T follicular helper cell (primary cell): ENCODE results near the gene GJB5.
"Not testable (repeated sequence)": the region's sequence is repeated elsewhere in the genome, so short reads cannot be mapped to it uniquely, and the experiment has no call there.

Experiments
- DNase-seq: peaks from one replicate; pipeline ENCODE4 v3.0.0-alpha.2; 2020; ENCODE audit warnings: low read depth

The GJB5 gene

DNA sequence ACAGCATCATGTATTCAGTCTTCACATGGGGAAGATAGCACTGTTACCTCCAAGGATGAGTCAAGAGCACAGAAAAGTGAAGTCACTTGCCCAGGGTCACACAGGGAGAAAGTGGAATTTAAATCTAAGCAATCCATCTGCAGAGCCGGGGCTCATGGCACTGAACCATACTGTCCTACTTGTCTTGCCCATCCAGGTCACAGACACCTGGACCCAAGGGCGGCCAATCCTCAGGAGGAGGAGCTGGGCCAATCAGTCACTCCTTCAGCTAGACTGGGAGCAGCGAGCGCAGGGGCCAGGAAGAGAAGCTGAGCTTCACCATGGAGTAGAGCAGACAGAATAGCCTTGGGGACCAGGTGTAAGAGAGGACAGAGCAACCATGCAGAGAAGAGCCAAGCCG lies 9.2 kb upstream of the GJB5 start:
- no peak for DNase-seq

DNA sequence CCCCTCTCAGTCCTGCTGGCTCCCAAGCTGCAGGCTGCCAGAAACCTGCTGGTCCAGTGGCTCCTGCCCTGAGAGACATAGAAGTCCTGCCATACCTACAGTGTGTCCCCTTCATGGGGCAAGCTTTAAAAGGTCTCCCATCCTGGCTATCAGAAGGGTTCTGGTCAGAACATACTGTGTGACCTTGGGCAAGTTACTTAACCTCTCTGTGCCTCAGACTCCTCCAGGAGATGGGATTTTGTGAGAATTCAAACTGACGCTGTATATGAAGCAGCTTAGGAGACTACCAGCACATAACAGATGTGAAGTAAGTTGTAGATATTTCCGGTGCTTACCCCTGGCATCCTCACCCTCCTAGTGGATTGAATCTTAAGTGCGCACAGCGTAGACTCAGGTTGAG lies 8.7 kb upstream of the GJB5 start:
- DNase-seq, result no peak

DNA sequence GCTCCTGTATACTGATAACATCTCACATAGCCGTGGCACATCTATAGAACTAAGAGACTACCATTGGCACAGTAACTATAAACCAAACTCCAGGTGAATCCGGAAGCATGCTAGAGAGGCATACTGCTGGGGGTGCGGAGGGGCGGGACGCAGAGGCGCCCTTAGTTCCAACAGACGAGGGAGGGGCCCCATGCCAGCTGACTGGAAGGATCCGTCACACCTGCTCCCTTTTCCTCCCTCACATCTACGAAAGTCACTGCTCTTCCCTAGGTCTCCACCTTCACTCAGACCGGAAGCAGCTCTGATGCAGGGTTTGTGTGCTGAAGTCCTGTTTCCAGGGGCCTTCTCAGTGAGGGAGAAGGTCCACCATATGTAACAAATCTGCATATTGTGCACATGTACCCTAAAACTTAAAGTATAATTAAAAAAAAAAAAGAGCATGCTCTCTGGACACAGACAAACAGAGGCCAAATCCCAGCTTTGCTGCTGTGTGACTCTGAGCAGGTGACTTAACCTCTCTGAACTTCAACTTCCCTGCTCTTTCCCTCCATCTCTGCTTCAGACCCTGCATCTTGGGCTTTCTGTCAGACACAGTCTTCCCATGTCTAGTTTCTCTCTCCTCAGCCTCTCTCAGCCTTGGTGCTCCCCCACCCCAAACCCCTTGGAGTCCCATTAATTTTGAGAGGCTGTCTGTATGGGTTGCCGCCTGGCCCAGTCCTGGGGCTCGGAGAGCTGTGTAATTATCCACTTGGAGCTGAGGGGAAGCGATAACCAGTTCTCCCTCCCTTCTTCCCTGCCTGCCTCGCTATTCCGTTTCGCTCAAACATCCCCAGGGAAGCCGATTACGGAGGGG lies 7.8 kb upstream of the GJB5 start:
- DNase-seq, result no peak

DNA sequence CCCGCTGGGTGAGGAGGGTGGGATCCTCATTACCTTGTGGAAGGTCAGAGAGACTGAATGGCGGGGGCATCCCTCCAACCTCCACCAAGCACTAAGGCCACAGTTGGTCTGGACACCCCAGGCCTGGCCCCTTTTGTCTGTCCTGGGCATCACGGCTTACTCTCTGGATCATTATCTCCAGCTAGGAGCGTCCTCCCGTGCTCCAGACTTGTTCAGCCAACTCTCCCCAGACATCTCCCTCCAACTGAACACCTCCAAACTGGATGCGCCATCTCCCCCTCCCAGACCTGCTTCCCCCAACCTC lies 7.3 kb upstream of the GJB5 start:
- no peak for DNase-seq

DNA sequence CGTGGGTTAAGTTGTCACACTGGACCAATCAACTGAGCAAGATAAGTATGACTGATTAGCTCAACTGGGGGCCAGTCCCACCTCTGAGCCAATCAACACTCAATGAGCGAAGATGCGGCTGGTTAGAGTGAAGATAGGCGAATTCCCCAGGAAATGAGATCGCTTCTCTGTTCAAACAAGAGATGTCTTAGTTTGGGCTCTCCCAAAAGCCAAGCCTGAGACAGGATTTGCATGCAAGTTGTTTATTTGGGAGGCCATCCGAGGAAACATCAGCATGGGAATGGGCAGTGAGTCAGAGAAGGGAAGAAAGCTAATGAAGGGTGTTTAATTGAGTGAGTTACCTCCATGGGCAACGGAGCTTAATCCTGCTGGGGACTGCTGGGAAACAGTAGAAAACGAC lies 4.9 kb upstream of the GJB5 start:
- DNase-seq, result no peak

DNA sequence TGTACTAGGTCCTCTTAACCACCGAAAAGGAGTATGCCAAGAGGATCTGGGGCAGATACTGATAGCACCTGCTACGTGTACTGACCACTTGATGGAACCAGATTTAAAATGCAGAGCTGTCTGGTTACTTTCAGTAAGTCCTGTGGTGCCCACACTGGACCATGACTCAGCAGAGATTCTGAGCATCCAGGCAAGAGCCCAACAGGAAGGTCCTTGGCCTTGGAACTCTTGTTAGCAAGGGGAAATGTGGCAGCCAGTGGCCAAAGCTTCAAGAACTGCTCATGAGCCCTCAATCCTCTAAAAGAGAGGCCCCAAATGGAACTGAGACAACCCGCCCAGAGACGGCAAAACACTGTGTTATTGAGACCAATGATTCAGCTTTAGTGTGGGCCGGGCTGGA lies 4.2 kb upstream of the GJB5 start:
- DNase-seq, result no peak

DNA sequence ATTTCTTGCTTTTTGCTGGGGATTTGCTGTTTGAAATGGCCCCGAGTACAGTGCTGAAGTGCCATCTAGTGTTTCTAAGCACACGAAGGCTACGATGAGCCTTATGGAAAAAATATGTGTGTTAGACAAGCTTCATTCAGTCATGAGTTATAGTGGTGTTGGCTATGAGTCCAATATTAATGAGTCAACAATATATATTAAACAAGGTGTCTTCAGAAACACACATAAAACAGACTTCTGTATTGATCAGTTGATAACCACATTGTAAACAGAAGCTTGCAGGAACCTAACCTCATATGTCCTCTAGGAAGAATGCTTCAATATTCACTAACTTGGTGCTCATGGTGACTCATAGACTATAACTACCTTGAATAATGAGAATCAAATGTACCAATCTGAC lies 1.7 kb upstream of the GJB5 start:
- no peak for DNase-seq

DNA sequence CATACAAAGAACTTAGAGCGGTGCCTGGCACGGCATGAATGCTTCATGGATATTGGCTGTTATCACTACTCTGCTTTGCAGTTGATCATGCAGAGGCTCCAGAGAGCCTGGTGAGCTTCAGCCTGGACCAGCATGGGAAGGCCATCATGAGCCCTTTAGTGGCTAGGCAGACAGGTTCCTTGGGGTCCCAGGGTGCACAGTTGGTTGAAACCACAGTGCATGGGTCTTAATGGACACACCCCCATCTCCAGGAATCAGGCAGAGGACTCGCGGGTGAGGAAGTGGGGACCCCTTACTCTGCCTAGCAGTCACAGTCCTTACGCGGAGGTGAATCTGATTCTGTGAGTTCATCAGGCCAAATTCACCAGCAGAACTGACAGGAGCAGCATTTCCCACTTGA lies 1.1 kb downstream of the GJB5 start:
- DNase-seq, result no peak

DNA sequence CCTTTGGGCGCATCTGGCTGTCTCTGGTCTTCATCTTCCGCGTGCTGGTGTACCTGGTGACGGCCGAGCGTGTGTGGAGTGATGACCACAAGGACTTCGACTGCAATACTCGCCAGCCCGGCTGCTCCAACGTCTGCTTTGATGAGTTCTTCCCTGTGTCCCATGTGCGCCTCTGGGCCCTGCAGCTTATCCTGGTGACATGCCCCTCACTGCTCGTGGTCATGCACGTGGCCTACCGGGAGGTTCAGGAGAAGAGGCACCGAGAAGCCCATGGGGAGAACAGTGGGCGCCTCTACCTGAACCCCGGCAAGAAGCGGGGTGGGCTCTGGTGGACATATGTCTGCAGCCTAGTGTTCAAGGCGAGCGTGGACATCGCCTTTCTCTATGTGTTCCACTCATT lies 2.5 kb downstream of the GJB5 start:
- no peak for DNase-seq

DNA sequence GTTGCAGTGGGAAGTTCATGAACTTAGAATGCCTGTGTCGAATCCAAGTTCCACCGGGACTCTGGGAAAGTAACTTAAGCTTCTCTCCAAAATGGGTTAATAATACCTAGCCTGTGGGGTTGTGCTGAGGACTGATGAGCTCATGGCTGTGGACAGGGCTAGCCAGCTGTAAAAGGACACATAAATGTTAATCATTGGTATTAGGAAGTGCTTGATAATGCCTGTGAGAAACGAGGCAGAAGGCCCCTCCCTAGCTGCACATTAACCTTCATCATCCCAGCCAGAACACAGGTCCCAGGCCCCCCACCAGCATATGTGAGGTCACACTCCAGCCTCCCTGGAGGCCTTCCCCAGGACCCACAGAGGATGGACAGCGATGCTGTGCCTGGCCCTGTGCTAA lies 3.9 kb downstream of the GJB5 start:
- no peak for DNase-seq

DNA sequence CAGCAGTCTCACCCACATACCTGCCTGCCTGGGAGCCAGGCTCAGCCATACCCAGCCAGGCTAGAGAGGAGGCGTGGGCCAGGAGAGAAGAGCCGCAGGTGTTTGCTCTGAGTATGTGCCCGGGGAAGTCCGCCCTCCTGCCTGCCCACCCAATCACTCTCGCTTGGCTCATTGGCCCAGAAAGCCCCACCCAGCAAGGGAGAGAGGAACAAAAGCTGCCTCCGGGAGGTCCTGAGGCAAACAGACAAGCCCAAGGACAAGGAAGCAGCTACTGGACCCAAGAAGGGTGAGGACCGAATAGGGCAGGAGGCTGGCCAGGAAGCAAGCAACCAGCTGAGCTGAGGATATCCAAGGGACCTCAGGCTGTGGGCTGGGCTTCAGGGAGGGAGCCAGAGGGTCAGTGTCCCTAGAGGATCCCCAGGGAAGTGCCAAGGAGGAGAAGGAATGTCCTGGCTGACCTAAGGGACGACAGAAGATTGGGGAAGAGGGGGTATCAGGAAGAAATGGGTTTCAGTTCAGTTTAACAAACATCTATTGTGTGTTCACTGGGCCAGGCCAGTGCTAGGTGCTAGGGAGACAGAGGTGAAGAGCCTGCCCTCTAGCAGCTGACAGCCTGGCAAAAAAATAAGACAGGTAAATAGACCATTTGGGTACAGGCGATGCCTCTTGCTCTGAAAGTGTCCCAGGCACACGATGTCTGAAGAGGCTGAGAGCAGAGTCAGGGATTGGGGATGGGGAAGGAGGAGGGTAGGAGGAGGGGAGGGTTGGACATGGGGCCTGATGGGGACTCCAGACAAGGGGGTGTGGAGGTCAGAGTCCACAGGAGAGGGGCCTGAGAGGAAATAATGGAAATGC lies 4.9 kb downstream of the GJB5 start, which contains the start of gene GJB4:
GJB4 (plus strand) TSS at position 238 of the 855 bp plus-strand sequence. CDS start 1,515 bp downstream, outside the sequence.
- no peak for DNase-seq

DNA sequence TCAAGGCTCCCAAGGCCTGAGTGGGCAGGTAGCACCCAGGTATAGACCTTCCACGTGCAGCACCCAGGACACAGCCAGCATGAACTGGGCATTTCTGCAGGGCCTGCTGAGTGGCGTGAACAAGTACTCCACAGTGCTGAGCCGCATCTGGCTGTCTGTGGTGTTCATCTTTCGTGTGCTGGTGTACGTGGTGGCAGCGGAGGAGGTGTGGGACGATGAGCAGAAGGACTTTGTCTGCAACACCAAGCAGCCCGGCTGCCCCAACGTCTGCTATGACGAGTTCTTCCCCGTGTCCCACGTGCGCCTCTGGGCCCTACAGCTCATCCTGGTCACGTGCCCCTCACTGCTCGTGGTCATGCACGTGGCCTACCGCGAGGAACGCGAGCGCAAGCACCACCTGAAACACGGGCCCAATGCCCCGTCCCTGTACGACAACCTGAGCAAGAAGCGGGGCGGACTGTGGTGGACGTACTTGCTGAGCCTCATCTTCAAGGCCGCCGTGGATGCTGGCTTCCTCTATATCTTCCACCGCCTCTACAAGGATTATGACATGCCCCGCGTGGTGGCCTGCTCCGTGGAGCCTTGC lies 6.4 kb downstream of the GJB5 start:
- no peak for DNase-seq

DNA sequence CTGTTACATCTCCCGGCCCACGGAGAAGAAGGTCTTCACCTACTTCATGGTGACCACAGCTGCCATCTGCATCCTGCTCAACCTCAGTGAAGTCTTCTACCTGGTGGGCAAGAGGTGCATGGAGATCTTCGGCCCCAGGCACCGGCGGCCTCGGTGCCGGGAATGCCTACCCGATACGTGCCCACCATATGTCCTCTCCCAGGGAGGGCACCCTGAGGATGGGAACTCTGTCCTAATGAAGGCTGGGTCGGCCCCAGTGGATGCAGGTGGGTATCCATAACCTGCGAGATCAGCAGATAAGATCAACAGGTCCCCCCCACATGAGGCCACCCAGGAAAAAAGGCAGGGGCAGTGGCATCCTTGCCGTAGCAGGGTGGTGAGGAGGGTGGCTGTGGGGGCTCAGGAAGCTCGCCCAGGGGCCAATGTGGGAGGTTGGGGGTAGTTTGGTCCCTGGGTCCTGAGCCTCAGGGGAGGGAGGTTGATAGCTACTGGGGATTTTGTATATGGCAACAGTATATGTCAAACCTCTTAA lies 7.0 kb downstream of the GJB5 start:
- DNase-seq, result no peak

DNA sequence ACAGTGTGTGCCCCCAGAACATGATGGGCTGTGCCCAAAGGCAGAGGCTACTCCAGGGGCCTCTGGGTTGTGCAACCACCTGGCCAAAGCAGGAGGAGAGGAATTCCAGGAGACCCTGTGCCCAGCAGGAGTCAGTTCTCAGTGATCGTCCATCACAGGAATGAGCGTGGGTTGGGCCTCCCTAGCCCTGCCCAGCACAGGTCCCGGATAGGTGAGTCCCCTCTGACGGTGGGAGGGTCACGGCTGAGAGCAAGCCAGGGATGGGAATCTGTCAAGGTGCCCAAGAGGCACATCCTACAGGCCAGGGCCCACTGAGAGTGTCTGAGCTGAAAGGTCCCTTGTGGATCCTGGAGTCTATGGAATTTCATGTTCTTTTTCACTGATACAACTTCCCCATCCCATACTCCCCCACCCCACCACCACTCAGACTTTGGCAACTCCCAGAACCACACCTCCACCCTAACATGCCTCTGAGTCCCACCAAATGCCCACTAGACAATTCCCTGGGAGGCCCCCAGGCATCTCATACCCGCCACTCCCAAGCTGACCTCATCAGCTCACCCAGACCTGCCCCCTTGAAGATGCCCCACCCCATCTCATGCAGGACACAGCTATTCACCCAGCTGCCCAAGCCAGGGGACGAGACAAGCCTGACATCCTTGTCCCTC lies 7.8 kb downstream of the GJB5 start:
- no peak for DNase-seq

DNA sequence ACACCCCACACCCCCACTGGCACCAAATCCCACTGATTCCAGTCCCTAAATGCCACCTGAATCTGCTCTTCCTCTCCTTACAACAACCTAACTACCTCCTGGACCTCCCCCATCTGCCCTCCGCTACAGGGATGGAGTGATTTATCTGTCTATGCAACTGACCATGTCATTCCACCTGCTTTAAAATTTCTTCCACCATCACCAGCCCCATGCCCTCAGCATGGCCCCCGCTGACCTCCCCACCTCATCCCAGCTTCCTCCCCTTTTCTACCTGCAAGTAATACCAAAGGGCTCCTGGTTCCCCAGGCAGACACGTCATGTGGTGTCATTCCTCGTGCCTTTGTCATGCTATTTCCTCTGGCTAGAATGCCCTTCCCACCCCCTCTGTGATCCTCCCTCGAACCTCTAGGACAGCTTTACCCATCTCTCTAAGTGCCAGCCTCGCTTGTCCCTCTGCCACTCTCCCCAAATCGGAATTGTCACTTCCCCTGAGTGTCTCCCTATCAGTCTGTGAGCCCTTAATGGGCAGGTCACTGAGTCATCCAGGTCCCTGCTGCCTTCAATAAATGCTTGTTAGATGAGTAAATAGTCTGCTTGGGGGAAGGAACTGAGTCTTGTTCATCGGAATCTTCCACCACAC lies 8.4 kb downstream of the GJB5 start:
- no peak for DNase-seq

DNA sequence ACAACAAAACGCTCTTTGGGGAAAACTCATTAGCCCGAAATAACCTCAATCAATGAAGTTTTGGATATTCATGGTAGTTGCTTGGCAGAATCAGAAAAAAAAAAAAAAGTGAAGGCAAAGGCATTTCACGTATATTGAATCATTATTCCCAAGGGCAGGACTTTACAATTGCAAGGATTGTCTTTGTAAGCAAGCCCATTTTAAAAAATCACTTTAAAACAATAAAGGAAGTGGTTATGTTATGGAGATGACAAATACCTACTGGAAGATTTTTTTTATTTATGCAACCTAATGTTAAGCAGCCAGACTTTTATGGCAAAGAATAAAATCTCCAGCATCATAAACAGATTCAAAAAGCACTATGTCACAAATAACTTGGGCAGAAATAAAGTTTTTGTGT lies 14.0 kb downstream of the GJB5 start:
- no peak for DNase-seq

DNA sequence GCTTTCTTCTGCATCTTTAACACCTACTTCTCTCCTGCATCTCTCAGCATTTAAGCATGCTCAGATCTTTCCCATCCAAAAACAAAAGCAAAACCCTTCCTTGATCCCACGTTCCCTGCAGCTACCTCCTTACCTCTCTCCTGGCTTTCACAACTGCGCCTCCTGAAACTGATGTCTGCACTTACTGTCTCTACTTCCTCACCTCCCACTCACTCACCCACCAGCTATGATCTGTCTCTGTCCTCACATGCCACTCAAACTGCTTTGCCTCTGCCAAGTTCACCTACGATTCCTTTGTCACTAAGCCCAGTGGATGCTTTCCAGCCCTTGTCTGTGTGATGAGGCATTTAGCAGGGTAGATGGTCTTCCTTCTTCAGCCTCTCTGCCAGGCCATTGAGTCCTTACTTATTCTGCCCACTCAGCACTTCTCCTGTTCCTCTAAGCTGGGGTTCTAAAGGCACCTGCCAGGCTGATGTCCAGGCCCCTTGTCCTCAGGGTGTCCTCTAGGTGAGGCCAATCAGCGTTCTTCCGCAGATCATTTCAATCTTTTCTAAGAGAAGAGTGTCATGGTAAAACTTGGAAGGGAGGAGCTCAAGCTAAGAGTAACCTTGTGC lies 16.2 kb downstream of the GJB5 start:
- no peak for DNase-seq

DNA sequence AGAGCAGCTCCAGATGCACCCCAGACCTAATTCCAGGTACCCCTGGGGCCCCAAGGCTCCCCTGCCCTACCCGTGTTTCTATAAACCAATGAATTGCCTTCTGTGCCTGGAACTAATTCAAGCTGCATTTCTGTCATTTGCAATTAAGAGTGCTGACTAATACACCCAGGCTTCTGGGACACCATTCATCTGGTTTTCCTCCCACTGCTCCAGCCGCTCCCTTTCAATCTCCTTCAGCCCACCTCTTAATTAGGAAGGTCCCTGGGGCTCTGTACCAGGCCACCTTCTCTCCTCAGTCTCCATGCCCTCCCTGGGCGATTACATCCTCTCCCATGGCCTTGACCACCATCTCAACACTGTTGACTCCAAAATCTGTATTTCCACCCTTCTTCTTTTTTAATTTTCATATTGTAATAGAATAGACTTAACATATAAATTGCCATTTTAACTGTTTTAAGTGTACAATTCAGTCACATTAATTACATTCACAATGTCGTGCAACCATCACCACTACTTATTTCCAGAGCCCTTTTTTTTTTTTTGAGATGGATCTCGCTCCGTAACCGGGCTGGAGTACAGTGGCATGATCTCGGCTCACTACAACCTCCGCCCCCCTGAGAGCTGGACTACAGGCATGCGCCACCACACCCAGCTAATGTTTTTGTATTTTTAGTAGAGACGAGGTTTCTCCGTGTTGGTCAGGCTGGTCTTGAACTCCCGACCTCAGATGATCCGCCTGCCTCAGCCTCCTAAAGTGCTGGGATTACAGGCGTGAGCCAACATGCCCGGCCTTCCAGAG lies 16.9 kb downstream of the GJB5 start:
- no peak for DNase-seq

DNA sequence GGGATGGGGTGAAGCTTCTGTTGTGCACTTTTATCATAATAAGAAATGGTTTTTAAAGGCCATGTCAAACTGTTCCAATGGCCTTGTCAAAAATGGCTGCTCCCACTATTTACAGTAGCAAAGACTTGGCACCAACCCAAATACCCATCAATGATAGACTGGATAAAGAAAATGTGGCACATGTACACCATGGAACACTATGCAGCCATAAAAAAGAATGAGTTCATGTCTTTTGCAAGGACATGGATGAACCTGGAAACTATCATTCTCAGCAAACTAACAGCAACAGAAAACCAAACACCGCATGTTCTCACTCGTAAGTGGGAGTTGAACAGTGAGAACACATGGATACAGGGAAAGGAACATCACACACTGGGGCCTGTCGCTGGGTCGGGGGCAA lies 18.3 kb downstream of the GJB5 start:
- not testable (repeated sequence) for DNase-seq

DNA sequence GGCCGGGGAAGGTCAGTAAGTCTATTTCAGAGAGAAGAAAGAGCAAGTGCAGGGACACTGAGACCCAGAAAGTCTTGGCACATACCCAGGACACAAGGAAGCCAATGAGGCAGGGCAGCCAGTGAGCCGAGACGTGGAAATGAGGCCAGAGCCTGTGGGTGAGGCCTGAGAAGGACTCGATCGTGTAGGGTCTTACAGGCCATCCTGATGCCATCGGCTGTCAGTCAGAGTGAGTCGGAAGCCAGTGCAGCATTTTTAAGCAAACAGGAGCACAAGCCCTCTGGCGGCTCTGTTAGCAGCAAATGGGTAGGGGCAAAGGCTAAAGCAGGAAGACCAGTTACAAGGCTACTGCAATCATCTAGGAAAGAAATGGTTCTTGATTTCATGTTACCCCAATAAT lies 20.1 kb downstream of the GJB5 start:
- DNase-seq, result no peak
